ENCODE measurements around the gene HDC. TPM values are rescaled to one million over a fixed set of nuclear protein-coding genes. Genes with fewer than 3 reads are reported as not detected.

Gene HDC
- total RNA-seq, 2 experiments from 2014 or later: 0.55 to 0.87 TPM

DNA sequence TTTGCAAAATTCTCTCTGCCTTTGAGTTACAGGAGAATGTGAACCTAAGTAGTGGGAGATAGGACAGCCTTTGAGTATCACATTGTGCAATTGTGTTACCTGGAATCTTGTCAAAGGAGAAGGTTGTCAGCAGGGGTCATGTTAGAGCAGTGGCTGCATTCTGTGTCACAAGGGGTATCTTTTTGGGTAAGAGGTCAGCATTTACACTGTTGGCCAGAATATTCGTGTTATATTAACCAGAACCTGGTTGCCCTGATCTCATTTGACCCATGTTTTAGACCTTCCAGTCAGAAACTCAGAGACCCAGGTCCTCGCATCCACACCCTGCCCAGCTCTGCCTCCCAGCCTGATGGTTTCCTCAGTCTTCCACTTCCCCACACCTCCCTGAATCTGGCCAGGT lies 27.3 kb downstream of the HDC start:
- Mint-ChIP-seq H3K9me3 (no peaks in the 10 kb centered on the region), H3K4me3 (no peak overlapping the region), H3K36me3 (peaks cover 5% of the 10 kb centered on the region), H3K4me1 (ENCODE audit: low read depth) (peaks cover 14% of the 10 kb centered on the region), H3K27me3 (no peaks in the 10 kb centered on the region), H3K27ac (no peak overlapping the region)
- no peak for DNase-seq
- ChIA-PET POLR2A (no interaction called here), CTCF (interaction anchor here (0.6 kb wide), 1 partner anchor 46 kb away, joined by 4 read pairs; no protein-coding TSS in a partner anchor)
- intact Hi-C loops (cut with micrococcal nuclease): no loop called here

DNA sequence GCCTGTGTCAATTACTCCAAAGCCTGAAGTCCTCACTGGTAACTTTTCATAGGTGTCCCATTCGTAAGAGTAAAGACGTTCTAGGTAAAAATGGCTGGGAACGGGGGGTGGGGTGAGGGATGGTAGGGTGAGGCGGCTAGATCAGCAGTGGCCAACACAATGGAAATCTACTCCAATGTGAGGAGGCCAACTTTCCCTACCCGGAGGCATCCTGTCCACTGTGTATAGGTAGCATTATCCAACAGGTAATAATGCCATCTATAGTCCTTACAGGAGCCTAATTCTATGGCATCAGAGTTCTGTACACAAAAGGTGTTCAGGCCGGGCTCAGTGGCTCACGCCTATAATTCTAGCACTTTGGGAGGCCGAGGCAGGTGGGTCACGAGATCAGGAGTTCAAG lies 29.1 kb downstream of the HDC start:
- intact Hi-C loops (cut with micrococcal nuclease): no loop called here
- peaks cover 5% of the 10 kb centered on the region for H3K36me3 Mint-ChIP-seq
- no peaks in the 10 kb centered on the region for H3K9me3 Mint-ChIP-seq
- POLR2A ChIA-PET: no interaction called here
- CTCF ChIA-PET: no interaction called here
- no peak for DNase-seq
- peaks cover 6% of the 10 kb centered on the region for H3K4me1 Mint-ChIP-seq (ENCODE audit: low read depth)
- no peak overlapping the region for H3K4me3 Mint-ChIP-seq
- no peak overlapping the region for H3K27ac Mint-ChIP-seq
- H3K27me3 Mint-ChIP-seq: no peaks in the 10 kb centered on the region

DNA sequence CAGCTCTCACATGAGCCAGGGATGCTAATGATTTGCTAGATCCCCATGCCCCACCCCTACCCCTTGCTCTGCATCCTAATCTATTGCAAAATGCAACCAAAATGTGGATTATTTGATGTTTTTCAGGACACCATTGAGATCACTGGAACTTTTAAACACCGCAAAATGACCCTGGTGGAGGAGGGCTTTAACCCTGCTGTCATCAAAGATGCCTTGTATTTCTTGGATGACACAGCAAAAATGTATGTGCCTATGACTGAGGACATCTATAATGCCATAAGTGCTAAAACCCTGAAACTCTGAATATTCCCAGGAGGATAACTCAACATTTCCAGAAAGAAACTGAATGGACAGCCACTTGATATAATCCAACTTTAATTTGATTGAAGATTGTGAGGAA lies 29.7 kb downstream of the HDC start:
- ChIA-PET POLR2A (no interaction called here), CTCF (no interaction called here)
- Mint-ChIP-seq H3K4me1 (ENCODE audit: low read depth) (peaks cover under 1% of the 10 kb centered on the region), H3K36me3 (peaks cover 5% of the 10 kb centered on the region), H3K27ac (no peak overlapping the region), H3K27me3 (no peaks in the 10 kb centered on the region), H3K9me3 (no peaks in the 10 kb centered on the region), H3K4me3 (no peak overlapping the region)
- no peak for DNase-seq
- intact Hi-C loops (cut with micrococcal nuclease): no loop called here

DNA sequence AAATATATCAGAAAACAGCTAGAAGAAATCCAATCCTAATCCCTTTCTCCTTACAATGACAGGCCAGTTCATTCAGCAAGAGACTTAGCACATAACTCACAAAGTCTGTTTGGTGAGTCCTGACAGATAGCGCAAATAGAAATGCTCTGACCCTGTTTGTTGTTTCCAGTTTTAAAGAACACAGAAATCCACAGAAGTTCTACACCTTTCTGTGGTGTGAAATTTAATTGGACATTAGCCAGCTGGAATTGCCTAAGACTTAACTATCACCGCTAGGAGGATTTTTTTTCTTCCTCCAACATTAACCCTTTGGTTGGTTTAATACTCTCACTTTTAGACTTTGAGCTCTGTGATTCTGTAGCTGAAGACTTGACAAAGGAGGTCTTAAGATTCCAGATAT lies 30.8 kb downstream of the HDC start:
- Mint-ChIP-seq H3K36me3 (peaks cover 5% of the 10 kb centered on the region), H3K4me3 (no peak overlapping the region), H3K4me1 (ENCODE audit: low read depth) (no peaks in the 10 kb centered on the region), H3K27ac (no peak overlapping the region), H3K27me3 (no peaks in the 10 kb centered on the region), H3K9me3 (no peaks in the 10 kb centered on the region)
- intact Hi-C loops (cut with micrococcal nuclease): no loop called here
- ChIA-PET CTCF (no interaction called here), POLR2A (no interaction called here)
- DNase-seq: no peak

DNA sequence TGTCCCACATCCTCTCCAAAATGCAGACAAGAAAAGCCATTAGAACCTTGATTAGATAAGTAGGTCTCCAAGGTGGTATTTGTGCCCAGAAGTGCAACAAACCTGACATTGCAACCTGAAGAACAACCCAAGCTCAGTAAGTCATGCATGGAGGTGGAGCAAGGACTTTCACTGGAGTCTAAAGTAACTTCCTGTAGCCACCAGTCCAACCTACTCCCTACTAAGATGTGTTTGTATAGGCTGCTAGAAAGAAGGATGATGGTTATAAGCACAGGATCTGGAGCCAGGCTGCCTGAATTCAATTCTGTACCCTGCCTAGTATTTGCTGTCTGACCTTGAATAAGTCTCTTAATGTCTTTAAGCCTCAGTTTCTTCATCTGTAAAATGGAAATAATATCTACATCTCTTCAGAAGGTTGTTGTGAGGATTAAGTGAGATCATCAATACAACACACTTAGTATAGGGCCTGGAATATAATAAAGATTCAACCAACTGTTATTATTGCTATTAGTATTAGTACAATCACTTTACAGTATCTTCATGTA lies 32.3 kb downstream of the HDC start:
- POLR2A ChIA-PET: interaction anchor here (0.8 kb wide), 1 partner anchor 141 kb away, joined by 3 read pairs; no protein-coding TSS in a partner anchor
- no peaks in the 10 kb centered on the region for H3K4me1 Mint-ChIP-seq (ENCODE audit: low read depth)
- no peak overlapping the region for H3K4me3 Mint-ChIP-seq
- no peak overlapping the region for H3K27ac Mint-ChIP-seq
- H3K36me3 Mint-ChIP-seq: peaks cover 14% of the 10 kb centered on the region
- H3K9me3 Mint-ChIP-seq: no peaks in the 10 kb centered on the region
- intact Hi-C loops (cut with micrococcal nuclease): no loop called here
- CTCF ChIA-PET: no interaction called here
- DNase-seq: no peak
- no peaks in the 10 kb centered on the region for H3K27me3 Mint-ChIP-seq

DNA sequence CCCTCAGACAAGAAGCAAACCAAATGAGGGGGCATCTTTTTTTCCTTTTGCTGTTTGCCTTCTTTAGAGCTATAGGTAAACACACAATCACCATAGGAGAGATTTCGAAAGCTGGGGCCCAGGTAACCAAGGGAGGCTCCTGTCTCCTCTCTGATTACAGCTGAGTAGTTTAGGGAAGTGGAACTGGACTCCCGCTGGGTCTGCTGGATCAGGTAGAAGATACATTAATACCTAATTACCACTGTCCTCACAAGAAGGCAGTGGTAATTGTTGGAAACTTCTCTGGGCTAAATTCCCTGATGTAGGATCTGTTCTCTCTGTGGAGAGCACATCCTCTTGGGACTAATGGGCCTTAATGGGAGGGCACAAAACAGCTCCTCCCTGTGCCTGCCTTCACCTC lies 32.7 kb downstream of the HDC start:
- no peaks in the 10 kb centered on the region for H3K9me3 Mint-ChIP-seq

DNA sequence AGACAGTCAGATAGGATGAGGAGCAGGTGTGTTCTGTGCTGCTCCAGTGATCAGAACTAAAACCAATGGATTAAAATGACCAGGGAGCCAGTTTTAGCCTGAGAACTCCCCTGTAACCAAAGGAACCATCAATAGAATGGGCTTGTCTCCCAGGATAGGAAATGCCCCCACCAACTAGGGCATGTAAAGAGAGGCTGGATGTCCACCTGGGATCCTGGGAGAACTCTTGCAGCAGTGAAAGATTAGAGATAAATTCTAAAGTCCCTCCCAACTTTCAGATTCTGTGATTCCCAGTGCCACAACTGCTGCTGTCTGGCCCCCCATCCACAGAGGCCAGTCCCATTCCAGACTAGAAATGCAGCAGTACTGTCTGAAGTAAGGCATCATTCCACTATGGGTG lies 33.8 kb downstream of the HDC start:
- no peaks in the 10 kb centered on the region for H3K4me1 Mint-ChIP-seq (ENCODE audit: low read depth)
- no peaks in the 10 kb centered on the region for H3K27me3 Mint-ChIP-seq
- no peak for DNase-seq
- no peak overlapping the region for H3K27ac Mint-ChIP-seq
- no peaks in the 10 kb centered on the region for H3K9me3 Mint-ChIP-seq
- CTCF ChIA-PET: interaction anchor here (0.7 kb wide), 1 partner anchor 797 kb away, joined by 3 read pairs; no protein-coding TSS in a partner anchor
- POLR2A ChIA-PET: no interaction called here
- H3K4me3 Mint-ChIP-seq: no peak overlapping the region
- intact Hi-C loops (cut with micrococcal nuclease): no loop called here
- H3K36me3 Mint-ChIP-seq: peaks cover 14% of the 10 kb centered on the region

More for the DNA sequence above, 32.7 kb downstream of the HDC start:
- no peak overlapping the region for H3K27ac Mint-ChIP-seq
- no peaks in the 10 kb centered on the region for H3K4me1 Mint-ChIP-seq (ENCODE audit: low read depth)
- intact Hi-C loops (cut with micrococcal nuclease): no loop called here
- H3K27me3 Mint-ChIP-seq: no peaks in the 10 kb centered on the region
- peaks cover 14% of the 10 kb centered on the region for H3K36me3 Mint-ChIP-seq
- POLR2A ChIA-PET: interaction anchor here (0.8 kb wide), 1 partner anchor 141 kb away, joined by 3 read pairs; no protein-coding TSS in a partner anchor
- H3K4me3 Mint-ChIP-seq: no peak overlapping the region
- no peak for DNase-seq
- CTCF ChIA-PET: no interaction called here

DNA sequence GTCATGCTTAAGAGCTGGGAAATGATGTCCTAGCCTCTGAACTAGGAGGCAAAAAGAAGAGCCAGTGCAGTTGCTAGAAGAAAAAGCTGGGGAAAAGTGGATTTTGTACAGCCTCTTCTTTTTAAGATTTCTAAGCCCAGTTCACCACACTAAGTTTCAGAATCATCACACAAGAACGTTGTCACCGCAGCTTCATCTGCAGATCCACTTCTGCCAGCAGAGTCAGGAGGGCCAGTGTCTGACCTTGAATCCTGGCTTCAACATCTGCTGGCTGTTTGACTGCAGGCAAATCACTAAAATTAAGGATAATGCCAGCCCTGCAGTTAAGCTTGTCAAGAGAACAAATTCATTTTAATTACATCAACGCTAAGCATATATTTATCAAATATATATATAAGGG lies 36.2 kb downstream of the HDC start:
- intact Hi-C loops (cut with micrococcal nuclease): no loop called here
- Mint-ChIP-seq H3K27ac (no peak overlapping the region), H3K27me3 (no peaks in the 10 kb centered on the region), H3K4me1 (ENCODE audit: low read depth) (no peaks in the 10 kb centered on the region), H3K4me3 (no peak overlapping the region), H3K36me3 (peaks cover 9% of the 10 kb centered on the region), H3K9me3 (no peaks in the 10 kb centered on the region)
- no peak for DNase-seq
- ChIA-PET CTCF (interaction anchor here (0.7 kb wide), 1 partner anchor 21 kb away, joined by 4 read pairs; no protein-coding TSS in a partner anchor), POLR2A (no interaction called here)

DNA sequence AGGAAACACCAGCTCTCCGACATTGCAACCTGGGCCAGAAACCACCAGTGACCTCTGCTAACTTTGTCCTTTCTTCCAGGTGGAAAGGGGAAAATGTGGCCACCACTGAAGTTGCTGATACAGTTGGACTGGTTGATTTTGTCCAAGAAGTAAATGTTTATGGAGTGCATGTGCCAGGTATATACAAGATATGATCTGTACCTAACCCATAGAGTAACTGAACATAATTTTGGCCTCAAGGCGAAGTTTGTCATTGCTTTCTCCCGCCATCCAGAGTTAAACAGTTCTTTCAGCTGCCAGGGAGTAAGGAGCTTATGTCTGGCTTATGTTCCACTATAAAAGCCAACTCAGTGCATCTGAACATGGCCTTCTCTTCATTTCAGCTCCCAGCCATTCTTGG lies 36.7 kb downstream of the HDC start:
- Mint-ChIP-seq H3K27ac (no peak overlapping the region), H3K36me3 (peaks cover 10% of the 10 kb centered on the region), H3K27me3 (no peaks in the 10 kb centered on the region), H3K4me3 (no peak overlapping the region), H3K9me3 (no peaks in the 10 kb centered on the region), H3K4me1 (ENCODE audit: low read depth) (no peaks in the 10 kb centered on the region)
- intact Hi-C loops (cut with micrococcal nuclease): no loop called here
- CTCF ChIA-PET: no interaction called here
- POLR2A ChIA-PET: no interaction called here
- no peak for DNase-seq

DNA sequence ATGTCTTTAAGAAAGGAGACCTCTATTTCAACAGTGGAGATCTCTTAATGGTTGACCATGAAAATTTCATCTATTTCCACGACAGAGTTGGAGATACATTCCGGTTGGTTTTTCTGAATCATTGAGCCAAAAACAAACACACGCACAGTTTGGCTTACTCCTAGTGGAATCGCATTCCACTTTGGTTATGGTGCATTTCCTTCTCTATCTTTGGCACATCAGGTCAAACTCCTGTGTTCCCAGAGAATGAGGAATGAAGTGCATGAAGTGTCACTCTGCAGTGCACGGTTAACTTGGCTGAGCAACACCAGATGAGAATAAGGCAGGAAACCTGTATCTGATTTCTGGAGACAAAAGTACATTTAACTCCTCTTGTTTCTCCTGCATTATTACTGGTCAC lies 38.5 kb downstream of the HDC start:
- intact Hi-C loops (cut with micrococcal nuclease): no loop called here
- ChIA-PET POLR2A (no interaction called here), CTCF (no interaction called here)

DNA sequence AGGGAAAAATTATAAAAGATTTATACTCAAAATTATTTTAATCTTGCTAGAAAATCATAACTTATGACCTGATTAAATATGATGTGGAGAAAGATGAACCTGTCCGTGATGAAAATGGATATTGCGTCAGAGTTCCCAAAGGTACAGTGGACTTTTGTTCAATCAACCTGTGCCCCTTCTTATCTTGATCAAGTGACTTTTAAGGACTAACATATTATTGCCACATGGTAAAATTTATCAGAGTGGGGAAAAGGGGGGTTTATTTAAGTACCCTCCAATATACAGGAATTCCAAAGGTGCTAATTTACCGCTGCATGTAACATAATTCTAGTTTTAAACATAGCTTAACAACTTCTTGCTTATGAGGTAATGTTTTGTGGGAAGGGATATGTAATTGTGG lies 39.6 kb downstream of the HDC start:
- peaks cover 17% of the 10 kb centered on the region for H3K36me3 Mint-ChIP-seq
- ChIA-PET CTCF (interaction anchor here (0.8 kb wide), 1 partner anchor 13 kb away, joined by 3 read pairs; no protein-coding TSS in a partner anchor), POLR2A (no interaction called here)
- no peak overlapping the region for H3K27ac Mint-ChIP-seq
- H3K9me3 Mint-ChIP-seq: no peaks in the 10 kb centered on the region
- intact Hi-C loops (cut with micrococcal nuclease): no loop called here
- no peaks in the 10 kb centered on the region for H3K4me1 Mint-ChIP-seq (ENCODE audit: low read depth)
- DNase-seq: no peak
- no peak overlapping the region for H3K4me3 Mint-ChIP-seq
- no peaks in the 10 kb centered on the region for H3K27me3 Mint-ChIP-seq

More for the DNA sequence above, 38.5 kb downstream of the HDC start:
- Mint-ChIP-seq H3K27me3 (no peaks in the 10 kb centered on the region), H3K27ac (no peak overlapping the region), H3K36me3 (peaks cover 17% of the 10 kb centered on the region), H3K4me3 (no peak overlapping the region), H3K4me1 (ENCODE audit: low read depth) (no peaks in the 10 kb centered on the region), H3K9me3 (no peaks in the 10 kb centered on the region)
- no peak for DNase-seq

DNA sequence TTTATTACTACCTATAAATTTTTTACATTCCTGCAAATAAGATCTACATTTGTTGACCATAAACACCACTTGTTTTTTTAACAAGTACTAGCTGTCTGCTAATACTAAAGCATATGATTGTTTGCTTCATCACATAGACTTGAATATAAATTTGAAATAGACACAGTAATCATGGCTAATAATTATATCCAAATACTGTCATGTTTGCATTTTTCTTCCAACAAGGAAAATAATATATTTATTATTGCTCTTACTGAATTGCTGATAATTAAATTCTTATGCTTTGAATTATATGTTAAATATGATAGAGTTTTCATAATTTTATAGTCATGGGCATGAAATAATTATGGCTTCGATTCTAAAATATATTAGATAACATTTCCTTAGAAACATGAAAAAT lies 40.5 kb downstream of the HDC start:
- ChIA-PET POLR2A (no interaction called here), CTCF (no interaction called here)
- Mint-ChIP-seq H3K27me3 (no peaks in the 10 kb centered on the region), H3K27ac (no peak overlapping the region), H3K4me3 (no peak overlapping the region), H3K9me3 (no peaks in the 10 kb centered on the region), H3K4me1 (ENCODE audit: low read depth) (peaks cover under 1% of the 10 kb centered on the region), H3K36me3 (peaks cover 17% of the 10 kb centered on the region)
- no peak for DNase-seq
- intact Hi-C loops (cut with micrococcal nuclease): no loop called here

DNA sequence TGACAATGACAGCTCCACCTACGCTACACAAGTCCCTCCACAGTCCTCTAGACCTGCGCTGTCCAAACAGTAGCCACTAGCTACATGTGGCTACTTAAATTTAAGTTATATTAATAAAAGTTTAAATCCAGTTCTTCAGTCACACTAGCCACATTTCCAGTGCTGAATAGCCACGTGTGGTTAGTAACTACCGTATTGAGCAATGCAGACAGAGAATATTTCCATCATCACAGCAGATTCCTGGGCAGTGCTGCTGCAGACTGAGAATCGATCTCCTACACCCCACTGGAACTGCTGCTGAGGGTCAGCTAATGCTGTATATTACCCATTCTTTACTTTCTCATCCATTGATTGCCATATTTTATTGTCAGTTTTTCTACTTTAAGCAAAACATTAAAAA lies 40.9 kb downstream of the HDC start:
- Mint-ChIP-seq H3K4me3 (no peak overlapping the region), H3K27me3 (no peaks in the 10 kb centered on the region), H3K27ac (no peak overlapping the region), H3K36me3 (peaks cover 17% of the 10 kb centered on the region), H3K9me3 (no peaks in the 10 kb centered on the region), H3K4me1 (ENCODE audit: low read depth) (peaks cover 6% of the 10 kb centered on the region)
- intact Hi-C loops (cut with micrococcal nuclease): no loop called here
- no peak for DNase-seq
- CTCF ChIA-PET: no interaction called here
- POLR2A ChIA-PET: no interaction called here
